GM20000 (cell line): ENCODE data around the gene SMDT1.

Experiments used
- DNase-seq: peaks from one replicate; pipeline ENCODE4 v3.0.0; 2012; ENCODE audit warnings: low spot score
- TF ChIP-seq, protein P1 (sequence below): IDR thresholded peaks from 2 replicates; pipeline ENCODE4 v1.5.1; 2012; ENCODE audit warnings: mild to moderate bottlenecking, control low read depth; ENCODE audit errors: extremely low read depth, missing control alignments

SMDT1 gene

DNA sequence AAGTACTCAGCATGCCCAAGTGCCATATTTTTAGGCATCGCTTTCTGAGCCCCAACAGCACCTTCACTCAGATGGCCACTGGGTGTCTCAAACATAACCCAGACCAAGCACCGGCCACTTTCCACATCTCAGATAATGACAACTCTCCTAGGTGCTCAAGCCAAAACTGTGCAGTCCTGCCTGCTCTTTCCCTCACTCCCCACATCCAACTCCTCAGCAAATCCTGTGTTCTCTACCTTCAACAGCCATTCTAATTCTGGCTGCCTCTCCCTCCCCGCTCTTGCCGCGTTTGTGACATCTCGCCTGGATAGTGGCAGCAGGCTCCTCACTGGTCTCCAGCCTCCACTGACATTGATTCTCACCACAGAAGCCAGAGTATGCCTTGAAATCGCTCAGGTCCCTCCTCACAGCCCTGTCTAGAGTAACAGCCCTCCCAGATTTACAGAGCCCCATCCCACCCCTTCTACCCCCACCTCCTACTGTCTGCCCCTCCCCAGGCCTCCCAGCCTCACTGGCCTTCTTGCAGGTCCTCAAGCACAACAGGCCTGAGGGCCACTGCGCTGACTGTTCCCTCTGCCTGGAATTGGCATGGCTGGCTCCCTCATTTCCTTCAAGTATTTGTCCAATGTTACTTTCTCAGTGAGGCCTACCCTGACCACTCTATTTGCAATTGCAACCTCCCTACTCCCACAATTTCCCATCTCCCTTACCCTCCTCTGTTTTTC lies 6.7 kb upstream of the SMDT1 start:
- DNase-seq: no peak
- TF ChIP-seq, protein P1, sequence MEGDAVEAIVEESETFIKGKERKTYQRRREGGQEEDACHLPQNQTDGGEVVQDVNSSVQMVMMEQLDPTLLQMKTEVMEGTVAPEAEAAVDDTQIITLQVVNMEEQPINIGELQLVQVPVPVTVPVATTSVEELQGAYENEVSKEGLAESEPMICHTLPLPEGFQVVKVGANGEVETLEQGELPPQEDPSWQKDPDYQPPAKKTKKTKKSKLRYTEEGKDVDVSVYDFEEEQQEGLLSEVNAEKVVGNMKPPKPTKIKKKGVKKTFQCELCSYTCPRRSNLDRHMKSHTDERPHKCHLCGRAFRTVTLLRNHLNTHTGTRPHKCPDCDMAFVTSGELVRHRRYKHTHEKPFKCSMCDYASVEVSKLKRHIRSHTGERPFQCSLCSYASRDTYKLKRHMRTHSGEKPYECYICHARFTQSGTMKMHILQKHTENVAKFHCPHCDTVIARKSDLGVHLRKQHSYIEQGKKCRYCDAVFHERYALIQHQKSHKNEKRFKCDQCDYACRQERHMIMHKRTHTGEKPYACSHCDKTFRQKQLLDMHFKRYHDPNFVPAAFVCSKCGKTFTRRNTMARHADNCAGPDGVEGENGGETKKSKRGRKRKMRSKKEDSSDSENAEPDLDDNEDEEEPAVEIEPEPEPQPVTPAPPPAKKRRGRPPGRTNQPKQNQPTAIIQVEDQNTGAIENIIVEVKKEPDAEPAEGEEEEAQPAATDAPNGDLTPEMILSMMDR: no peak

DNA sequence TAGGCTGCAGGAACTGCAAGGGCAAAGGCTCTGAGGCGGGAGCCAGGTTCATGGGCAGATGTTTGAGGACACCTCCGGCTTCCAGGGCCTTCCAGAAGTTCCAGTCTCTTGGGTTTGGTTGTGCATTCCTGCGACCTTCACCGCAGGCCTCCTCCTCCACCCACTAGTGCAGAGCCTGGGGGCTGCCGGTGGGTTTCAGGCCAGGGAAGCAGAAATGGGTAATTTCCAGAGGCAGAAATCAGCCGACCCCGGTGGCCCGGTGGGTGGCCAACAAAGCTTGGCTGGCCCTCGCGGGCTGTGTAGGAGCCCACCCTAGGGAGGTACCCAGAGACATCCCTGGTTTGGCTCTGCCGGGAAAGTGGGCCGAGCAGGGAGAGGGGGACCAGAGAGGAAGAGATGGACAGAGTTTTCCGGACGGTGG lies 5.9 kb upstream of the SMDT1 start:
- DNase-seq: no peak
- TF ChIP-seq, protein P1: no peak

DNA sequence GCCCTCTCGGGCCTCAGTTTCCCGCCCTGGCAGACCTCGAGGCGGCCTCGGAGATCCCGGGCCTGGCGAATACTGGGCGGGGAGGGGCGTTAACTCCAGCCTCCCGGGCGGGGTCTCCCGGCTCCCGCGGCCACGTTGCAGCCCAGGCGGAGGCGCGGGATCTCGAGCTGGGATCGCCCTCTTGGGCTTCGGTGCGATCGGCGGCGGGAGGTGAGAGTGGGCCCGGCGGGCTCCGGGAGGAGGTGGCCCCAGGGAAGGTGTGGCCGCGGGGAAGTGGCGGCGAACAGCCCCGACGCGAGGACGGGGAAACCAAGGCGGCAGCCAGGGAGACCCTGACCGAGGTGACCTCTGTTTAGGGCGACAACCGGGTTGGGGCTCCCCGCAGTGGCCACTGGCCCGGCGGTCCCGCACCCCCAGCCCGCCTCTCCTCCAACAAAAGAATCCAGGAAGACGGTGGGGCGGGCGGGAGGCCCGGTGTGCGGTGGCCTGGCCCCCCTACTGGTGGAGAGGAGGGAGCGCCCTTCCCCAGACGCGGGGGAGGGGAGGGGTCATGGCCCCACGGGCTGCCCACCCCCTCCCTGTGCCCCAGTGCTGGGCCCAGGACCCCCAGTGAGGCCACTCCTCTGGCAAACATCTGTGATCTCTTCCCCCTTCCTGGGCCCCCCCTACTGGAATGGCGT lies 5.2 kb upstream of the SMDT1 start, which contains the start of gene PHETA2:
Gene PHETA2, plus strand, starts transcription at position 117 of the 680 bp plus-strand sequence. CDS start 3,046 bp downstream, outside the sequence.
- DNase-seq: peak; percentile 68
- TF ChIP-seq, protein P1: peak; percentile 33

DNA sequence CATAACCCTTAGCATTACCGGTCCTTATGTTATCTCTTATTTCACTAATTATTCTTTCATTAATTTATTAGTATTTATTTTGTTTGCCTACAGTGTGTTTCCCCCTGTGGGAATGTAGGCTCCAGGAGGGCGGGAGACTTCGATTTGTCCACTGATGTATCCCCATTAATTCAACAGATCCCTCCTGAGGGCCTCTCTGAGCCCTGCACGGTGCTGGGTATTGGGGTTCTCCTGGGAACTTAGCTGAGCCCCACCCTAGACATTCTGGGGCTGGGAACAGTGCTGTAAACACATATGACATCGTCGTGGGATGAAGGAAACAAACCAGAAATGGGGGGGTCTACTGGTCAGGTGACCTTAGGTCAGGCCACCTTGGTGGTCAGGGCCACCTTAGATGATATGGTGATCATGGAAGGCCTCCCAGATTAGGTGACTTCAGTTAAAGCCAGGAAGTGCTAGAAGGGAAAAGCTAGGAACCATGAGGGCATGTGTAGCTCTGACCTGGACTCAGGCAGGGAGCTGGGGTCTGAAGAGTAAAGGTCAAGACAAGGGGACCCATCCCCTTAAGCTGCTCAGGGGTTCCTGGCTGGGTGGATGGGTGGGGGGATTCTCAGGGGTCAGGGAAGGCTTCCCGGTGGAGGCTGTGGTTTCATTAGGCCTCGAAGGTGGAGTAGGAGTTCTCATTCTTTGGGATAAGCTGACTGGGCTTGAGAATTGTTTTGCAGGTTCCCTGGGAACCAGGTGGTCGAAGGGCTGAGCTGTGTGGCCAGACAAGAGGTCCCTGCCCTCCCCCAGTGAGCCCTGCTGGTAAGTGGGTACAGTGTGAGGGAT lies 4.4 kb upstream of the SMDT1 start:
- TF ChIP-seq, protein P1: no peak
- DNase-seq: no peak

DNA sequence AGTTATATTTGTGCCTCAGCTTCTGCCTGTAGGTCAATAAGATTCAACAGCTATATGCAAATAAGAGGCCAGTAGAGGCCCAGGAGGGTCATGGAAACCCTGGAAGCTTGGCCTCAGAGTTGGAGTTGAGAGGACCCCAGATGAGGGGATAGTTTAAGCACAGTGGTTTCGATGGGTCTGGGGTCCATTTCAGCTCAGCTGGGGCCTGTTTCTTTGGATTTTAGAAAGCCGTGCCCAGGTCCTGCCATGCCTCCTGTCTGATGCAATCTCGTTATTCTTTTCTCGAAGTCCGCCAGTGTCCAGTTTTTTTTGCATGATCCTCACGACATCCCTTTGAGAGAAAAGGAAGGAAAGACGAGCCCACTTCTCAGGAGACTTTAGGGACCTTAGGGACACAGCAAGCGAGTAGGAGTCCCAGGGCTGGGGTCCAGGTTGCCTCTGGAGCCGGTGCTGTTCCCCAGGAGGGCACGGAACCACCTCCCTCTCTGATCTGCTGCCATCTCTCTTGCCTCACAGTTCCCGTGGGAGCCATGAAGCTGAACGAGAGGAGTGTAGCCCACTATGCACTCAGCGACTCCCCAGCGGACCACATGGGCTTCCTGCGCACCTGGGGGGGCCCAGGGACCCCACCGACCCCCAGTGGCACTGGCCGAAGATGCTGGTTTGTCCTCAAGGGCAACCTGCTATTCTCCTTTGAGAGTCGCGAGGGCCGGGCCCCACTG lies 2.6 kb upstream of the SMDT1 start:
- TF ChIP-seq, protein P1: no peak
- no peak for DNase-seq

DNA sequence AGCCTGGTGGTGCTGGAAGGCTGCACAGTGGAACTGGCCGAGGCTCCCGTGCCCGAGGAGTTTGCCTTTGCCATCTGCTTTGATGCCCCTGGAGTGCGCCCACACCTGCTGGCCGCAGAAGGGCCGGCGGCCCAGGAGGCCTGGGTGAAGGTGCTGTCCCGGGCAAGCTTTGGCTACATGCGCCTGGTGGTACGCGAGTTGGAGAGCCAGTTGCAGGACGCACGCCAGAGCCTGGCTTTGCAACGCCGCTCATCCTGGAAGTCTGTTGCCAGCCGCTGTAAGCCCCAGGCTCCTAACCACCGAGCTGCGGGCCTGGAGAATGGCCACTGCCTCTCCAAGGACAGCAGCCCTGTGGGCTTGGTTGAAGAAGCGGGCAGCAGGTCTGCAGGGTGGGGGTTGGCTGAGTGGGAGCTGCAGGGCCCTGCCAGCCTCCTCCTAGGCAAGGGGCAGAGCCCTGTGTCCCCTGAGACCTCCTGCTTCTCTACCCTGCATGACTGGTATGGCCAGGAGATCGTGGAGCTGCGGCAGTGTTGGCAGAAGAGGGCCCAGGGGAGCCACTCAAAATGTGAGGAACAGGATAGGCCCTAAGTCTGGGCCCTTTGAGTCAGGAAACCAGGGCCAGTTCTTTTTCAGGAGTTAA lies 1.9 kb upstream of the SMDT1 start:
- DNase-seq: no peak
- TF ChIP-seq, protein P1: no peak
